NB4 (cell line): Measurements from ENCODE around the gene XYLT1.
A peak's percentile ranks its signal among the peaks of the same experiment; 100 is the strongest.

ENCODE experiments used
- POLR2A ChIP-seq: IDR thresholded peaks from 2 replicates; pipeline ENCODE4 v1.6.1; 2011; ENCODE audit warnings: mild to moderate bottlenecking; ENCODE audit not compliant: insufficient read length; ENCODE audit errors: extremely low read depth
- TF ChIP-seq, protein P1 (sequence below): IDR thresholded peaks from one replicate; pipeline ENCODE4 v1.5.1; 2012; ENCODE audit warnings: low read depth, low read length

DNA sequence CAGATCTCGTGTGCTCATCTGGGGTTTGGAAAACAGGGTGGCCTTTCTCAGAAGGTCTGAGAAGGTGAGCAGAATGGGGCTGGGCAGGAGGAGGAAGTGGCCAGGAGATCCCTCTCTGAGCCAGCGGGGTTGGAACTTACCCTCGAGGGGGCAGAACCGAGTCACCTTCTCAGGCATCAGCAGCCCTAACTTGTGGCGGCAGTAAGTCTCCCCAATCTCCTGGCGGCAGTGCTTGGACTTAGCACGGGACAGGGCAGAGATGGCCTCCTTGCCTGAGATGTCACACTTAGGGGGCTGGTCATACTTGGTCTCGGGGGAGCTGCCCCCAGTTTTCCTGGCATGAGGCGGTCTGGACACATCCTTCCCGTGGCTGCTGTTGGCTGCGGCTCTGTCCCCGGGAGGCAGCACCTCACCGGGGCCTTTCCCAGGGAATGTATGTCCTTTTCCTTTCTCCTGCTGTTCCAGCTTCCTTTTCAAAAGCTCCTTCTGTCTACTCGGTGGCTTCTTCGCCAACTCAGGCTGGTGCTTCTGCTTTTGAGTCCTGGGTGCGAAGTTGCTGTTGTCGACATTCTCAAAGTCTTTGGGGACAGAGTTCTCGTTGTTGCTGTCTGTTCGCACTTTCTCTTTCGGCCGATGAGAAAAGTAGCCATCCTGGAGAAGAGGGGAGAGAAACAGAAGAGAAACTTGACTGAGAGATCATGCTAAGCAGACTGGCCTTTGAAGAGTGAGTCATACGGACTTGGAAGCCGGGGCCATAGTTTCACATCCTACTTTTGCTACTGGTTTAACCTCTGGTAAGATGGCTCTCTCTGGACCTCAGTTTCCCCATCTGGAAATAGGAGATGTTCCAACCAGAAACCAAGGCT is 211.7 kb downstream of the XYLT1 start:
- TF ChIP-seq, protein P1, sequence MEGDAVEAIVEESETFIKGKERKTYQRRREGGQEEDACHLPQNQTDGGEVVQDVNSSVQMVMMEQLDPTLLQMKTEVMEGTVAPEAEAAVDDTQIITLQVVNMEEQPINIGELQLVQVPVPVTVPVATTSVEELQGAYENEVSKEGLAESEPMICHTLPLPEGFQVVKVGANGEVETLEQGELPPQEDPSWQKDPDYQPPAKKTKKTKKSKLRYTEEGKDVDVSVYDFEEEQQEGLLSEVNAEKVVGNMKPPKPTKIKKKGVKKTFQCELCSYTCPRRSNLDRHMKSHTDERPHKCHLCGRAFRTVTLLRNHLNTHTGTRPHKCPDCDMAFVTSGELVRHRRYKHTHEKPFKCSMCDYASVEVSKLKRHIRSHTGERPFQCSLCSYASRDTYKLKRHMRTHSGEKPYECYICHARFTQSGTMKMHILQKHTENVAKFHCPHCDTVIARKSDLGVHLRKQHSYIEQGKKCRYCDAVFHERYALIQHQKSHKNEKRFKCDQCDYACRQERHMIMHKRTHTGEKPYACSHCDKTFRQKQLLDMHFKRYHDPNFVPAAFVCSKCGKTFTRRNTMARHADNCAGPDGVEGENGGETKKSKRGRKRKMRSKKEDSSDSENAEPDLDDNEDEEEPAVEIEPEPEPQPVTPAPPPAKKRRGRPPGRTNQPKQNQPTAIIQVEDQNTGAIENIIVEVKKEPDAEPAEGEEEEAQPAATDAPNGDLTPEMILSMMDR: peak; percentile 2
- TF ChIP-seq POLR2A: no peak
